ENCODE measurements around the gene GASK1A.
"Not testable (repeated sequence)": the region's sequence is repeated elsewhere in the genome, so short reads cannot be mapped to it uniquely, and the experiment has no call there.

GRCh38 chr3:43045079-43045478 is 66.0 kb downstream of the GASK1A start:
- not testable (repeated sequence) for TF ChIP-seq POLR2A (IDR thresholded peaks at IDR 0.05; ENCODE audit: low read length); GATA1 (IDR thresholded peaks at IDR 0.05; ENCODE audit: low read depth, low read length)
